Progenitor cell of endocrine pancreas (in vitro differentiated cells): ENCODE results near the gene ACAP2. TPM values are rescaled to one million over a fixed set of nuclear protein-coding genes. Genes with fewer than 3 reads are reported as not detected.

Experiments
- DNase-seq: peaks from one replicate; pipeline ENCODE4 v3.0.0; 2021; ENCODE audit warnings: low spot score; ENCODE audit not compliant: unreplicated experiment
- H3K27ac Mint-ChIP-seq: 2 replicates; pipeline ENCODE4 v1.8.0; 2021; ENCODE audit warnings: mild to moderate bottlenecking, moderate library complexity, mixed read lengths
- H3K27me3 Mint-ChIP-seq: 2 replicates; pipeline ENCODE4 v1.8.0; 2021; ENCODE audit warnings: mixed read lengths
- H3K36me3 Mint-ChIP-seq: 2 replicates; pipeline ENCODE4 v1.8.0; 2022; ENCODE audit warnings: mixed read lengths; ENCODE audit not compliant: insufficient read depth
- H3K4me1 Mint-ChIP-seq: 2 replicates; pipeline ENCODE4 v1.8.0; 2021; ENCODE audit warnings: low read depth, mixed read lengths
- H3K4me3 Mint-ChIP-seq: 2 replicates; pipeline ENCODE4 v1.8.0; 2021; ENCODE audit warnings: low read depth, mild to moderate bottlenecking, moderate library complexity, mixed read lengths
- H3K9me3 Mint-ChIP-seq: 2 replicates; pipeline ENCODE4 v1.8.0; 2021; ENCODE audit warnings: low read depth, mixed read lengths
- total RNA-seq: library from RNA; stranded (reverse); gene quantifications from 2 replicates; pipeline ENCODE4 v1.2.1, GENCODE V29; 2021
- TF ChIP-seq, protein P1 (sequence below): fragments of 200-600 bp; sonication (generic); IDR thresholded peaks from one replicate; pipeline ENCODE4 v1.5.0; 2021; ENCODE audit warnings: antibody characterized with exemption, mild to moderate bottlenecking; ENCODE audit not compliant: unreplicated experiment

ACAP2 gene
- total RNA-seq, 1 donor from 2014 or later, result 34.2 TPM

GRCh38 chr3:195227871-195228270 is 214.9 kb downstream of the ACAP2 start:
- Mint-ChIP-seq H3K36me3 (peaks cover 6% of the 10 kb centered on the region), H3K27me3 (no peaks in the 10 kb centered on the region), H3K9me3 (peaks cover 9% of the 10 kb centered on the region), H3K27ac (no peak overlapping the region), H3K4me1 (no peaks in the 10 kb centered on the region), H3K4me3 (no peak overlapping the region)
- DNase-seq, result no peak
- TF ChIP-seq, protein P1, sequence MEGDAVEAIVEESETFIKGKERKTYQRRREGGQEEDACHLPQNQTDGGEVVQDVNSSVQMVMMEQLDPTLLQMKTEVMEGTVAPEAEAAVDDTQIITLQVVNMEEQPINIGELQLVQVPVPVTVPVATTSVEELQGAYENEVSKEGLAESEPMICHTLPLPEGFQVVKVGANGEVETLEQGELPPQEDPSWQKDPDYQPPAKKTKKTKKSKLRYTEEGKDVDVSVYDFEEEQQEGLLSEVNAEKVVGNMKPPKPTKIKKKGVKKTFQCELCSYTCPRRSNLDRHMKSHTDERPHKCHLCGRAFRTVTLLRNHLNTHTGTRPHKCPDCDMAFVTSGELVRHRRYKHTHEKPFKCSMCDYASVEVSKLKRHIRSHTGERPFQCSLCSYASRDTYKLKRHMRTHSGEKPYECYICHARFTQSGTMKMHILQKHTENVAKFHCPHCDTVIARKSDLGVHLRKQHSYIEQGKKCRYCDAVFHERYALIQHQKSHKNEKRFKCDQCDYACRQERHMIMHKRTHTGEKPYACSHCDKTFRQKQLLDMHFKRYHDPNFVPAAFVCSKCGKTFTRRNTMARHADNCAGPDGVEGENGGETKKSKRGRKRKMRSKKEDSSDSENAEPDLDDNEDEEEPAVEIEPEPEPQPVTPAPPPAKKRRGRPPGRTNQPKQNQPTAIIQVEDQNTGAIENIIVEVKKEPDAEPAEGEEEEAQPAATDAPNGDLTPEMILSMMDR, result no peak

DNA sequence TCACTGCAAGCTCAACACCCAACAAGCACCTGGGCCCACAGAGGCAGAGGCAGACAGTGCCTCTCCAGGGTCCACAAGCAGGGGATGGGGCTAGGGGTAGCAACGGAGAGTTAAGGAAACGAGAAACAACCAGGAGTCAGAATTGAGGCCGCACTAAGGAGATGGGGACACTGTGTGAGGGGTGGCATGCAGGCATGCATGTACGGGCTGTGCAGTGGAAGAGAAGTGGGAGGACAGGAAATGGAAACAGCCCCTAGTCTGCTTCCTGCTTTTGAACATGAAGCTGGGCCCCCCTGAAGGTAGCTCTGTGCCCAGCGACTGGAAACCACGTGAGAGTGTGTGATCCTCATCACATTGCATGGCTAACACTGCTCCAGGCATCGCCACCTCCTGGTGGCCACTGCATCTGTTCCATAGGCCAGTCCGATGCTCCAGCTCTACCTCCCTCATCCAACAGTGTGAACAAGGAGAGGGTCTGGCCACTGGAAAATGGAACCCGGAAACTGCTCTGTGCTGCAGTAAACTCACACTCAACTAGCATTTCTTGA is 215.8 kb downstream of the ACAP2 start:
- Mint-ChIP-seq H3K36me3 (peaks cover 4% of the 10 kb centered on the region), H3K9me3 (peaks cover 9% of the 10 kb centered on the region), H3K4me3 (no peak overlapping the region), H3K4me1 (no peaks in the 10 kb centered on the region), H3K27ac (no peak overlapping the region), H3K27me3 (no peaks in the 10 kb centered on the region)
- DNase-seq, result no peak
- TF ChIP-seq, protein P1, result peak; percentile 38

GRCh38 chr3:195226445-195226844 is 216.4 kb downstream of the ACAP2 start:
- Mint-ChIP-seq H3K9me3 (peaks cover 7% of the 10 kb centered on the region), H3K4me1 (no peaks in the 10 kb centered on the region), H3K36me3 (peaks cover 4% of the 10 kb centered on the region), H3K27ac (no peak overlapping the region), H3K4me3 (no peak overlapping the region), H3K27me3 (no peaks in the 10 kb centered on the region)
- TF ChIP-seq, protein P1, result no peak
- no peak for DNase-seq

DNA sequence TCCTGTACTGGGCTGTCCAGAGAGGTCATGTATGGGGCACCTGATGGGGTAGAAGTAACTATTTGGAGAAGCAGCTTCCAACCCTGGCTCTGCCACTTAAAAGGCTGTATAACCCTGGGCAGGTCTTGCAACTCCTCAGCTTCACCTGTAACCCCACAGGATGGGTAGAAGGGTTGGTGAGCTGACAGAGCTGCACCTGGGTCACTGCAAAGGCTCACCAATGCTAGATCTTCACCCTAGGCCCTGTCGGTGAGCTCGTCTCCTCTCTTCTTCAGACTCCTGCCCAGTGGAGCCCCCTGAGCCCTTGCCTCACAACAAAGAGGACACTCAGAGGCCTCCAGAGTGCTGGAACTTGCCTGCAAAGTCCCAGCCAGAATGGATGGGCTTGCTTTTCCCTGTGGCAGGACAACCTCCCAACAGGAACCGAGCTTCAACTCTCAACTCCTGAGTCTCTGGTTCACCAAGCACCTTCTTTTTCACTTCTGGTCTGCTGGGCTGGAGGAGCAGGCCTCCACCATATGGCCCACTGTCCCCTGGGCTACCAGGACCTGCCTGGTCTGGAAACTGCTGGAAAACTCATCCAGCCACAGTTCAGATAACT is 217.7 kb downstream of the ACAP2 start:
- Mint-ChIP-seq H3K9me3 (no peaks in the 10 kb centered on the region), H3K4me3 (no peak overlapping the region), H3K4me1 (no peaks in the 10 kb centered on the region), H3K36me3 (peaks cover 6% of the 10 kb centered on the region), H3K27me3 (no peaks in the 10 kb centered on the region), H3K27ac (no peak overlapping the region)
- TF ChIP-seq, protein P1, result no peak
- no peak for DNase-seq

Other genes starting within 250 kb of the ACAP2 start
- gene XXYLT1, start 171.9 kb downstream of the ACAP2 start, total RNA-seq, result 23.7 and 25.4 TPM in 2 replicates
- gene PPP1R2, start 100.3 kb upstream of the ACAP2 start, total RNA-seq, result 17.5 and 22.6 TPM in 2 replicates
- not detected in 2 replicates for gene APOD, start 140.9 kb upstream of the ACAP2 start, total RNA-seq